HG03159 (cell line): Measurements from ENCODE around the gene GPX7.
A peak's percentile ranks its signal among the peaks of the same experiment; 100 is the strongest.
"Not testable (repeated sequence)": the region's sequence is repeated elsewhere in the genome, so short reads cannot be mapped to it uniquely, and the experiment has no call there.

Experiments
- ATAC-seq: cut with Tn5 transposase; IDR thresholded peaks from one replicate; pipeline ENCODE4 v1.9.1; 2021; ENCODE audit warnings: mild to moderate bottlenecking, moderate library complexity; ENCODE audit not compliant: unreplicated experiment

Gene GPX7

GRCh38 chr1:52601991-52602855 lies at the start of gene GPX7:
Gene GPX7 (plus strand): TSS chr1:52602371. CDS start chr1:52602410, 39 bp downstream.
- ATAC-seq: no peak

- ATAC-seq: peak; percentile 47
Measured at GRCh38 chr1:52552505-52553361, 49.4 kb upstream of the GPX7 start, which contains the start of gene TUT4. Gene TUT4 (minus strand): TSS chr1:52553092. CDS start chr1:52526280, 26,812 bp downstream.

- ATAC-seq: peak; percentile 54
Measured at GRCh38 chr1:52553362-52554266, 48.6 kb upstream of the GPX7 start.

- ATAC-seq: no peak
Measured at GRCh38 chr1:52554267-52554640, 47.9 kb upstream of the GPX7 start.

GRCh38 chr1:52554756-52555155 lies 47.4 kb upstream of the GPX7 start:
- no peak for ATAC-seq

GRCh38 chr1:52556641-52557360 lies 45.4 kb upstream of the GPX7 start:
- ATAC-seq: no peak

GRCh38 chr1:52558941-52559340 lies 43.2 kb upstream of the GPX7 start:
- no peak for ATAC-seq

GRCh38 chr1:52559875-52560274 lies 42.3 kb upstream of the GPX7 start:
- no peak for ATAC-seq

GRCh38 chr1:52562766-52563165 lies 39.4 kb upstream of the GPX7 start:
- ATAC-seq: no peak

GRCh38 chr1:52567943-52568342 lies 34.2 kb upstream of the GPX7 start:
- ATAC-seq: no peak

- no peak for ATAC-seq
Measured at GRCh38 chr1:52569449-52570210, 32.5 kb upstream of the GPX7 start.

- ATAC-seq: no peak
Measured at GRCh38 chr1:52571783-52572182, 30.4 kb upstream of the GPX7 start.

GRCh38 chr1:52572387-52572786 lies 29.8 kb upstream of the GPX7 start:
- no peak for ATAC-seq

GRCh38 chr1:52574594-52574993 lies 27.6 kb upstream of the GPX7 start:
- no peak for ATAC-seq

GRCh38 chr1:52576074-52576473 lies 26.1 kb upstream of the GPX7 start:
- no peak for ATAC-seq

- ATAC-seq: not testable (repeated sequence)
Measured at GRCh38 chr1:52578066-52578465, 24.1 kb upstream of the GPX7 start.

- no peak for ATAC-seq
Measured at GRCh38 chr1:52579415-52579814, 22.8 kb upstream of the GPX7 start.

- ATAC-seq: no peak
Measured at GRCh38 chr1:52580283-52580682, 21.9 kb upstream of the GPX7 start.

GRCh38 chr1:52582116-52582696 lies 20.0 kb upstream of the GPX7 start:
- no peak for ATAC-seq
